PC-3 (cell line): Measurements from ENCODE around the gene WDR26. TPM values are rescaled to one million over a fixed set of nuclear protein-coding genes. Genes with fewer than 3 reads are reported as not detected.

Source experiments
- ATAC-seq: fragments of 200-7000 bp; cut with Tn5 transposase; 2 replicates; pipeline ENCODE4 v1.9.1; 2020; ENCODE audit warnings: mild to moderate bottlenecking, moderate library complexity
- BruUV-seq: library from RNA; stranded (reverse); fragments of 400-500 nt; replicated peaks from 2 replicates; lab custom pipeline; 2021; lab: Mats Ljungman, UMichigan
- CTCF ChIA-PET: fragments of 300-600 bp; sonication (Branson Sonifier 250); formaldehyde crosslinking; loops from one replicate; lab custom pipeline; 2022; ENCODE audit warnings: antibody characterized with exemption; lab: Charles Lee
- POLR2A ChIA-PET: fragments of 300-600 bp; sonication (Branson Sonifier 250); formaldehyde crosslinking; loops from one replicate; lab custom pipeline; 2022; ENCODE audit warnings: antibody characterized with exemption; ENCODE audit not compliant: unreplicated experiment; lab: Charles Lee
- DNase-seq: peaks from one replicate; pipeline ENCODE4 v3.0.0-alpha.2; 2015
- H2AFZ ChIP-seq: fragments of 300-600 bp; sonication (generic); 2 replicates; pipeline ENCODE4 v1.6.0; 2016; ENCODE audit warnings: antibody characterized with exemption, low read length
- H3F3A ChIP-seq: fragments of 300-600 bp; sonication (generic); one replicate; pipeline ENCODE4 v1.6.0; 2017; ENCODE audit warnings: antibody characterized with exemption, low read length, control low read depth, mild to moderate bottlenecking; ENCODE audit not compliant: unreplicated experiment
- H3K27ac ChIP-seq: fragments of 300-600 bp; sonication (generic); 2 replicates; pipeline ENCODE4 v1.5.1; 2016; ENCODE audit warnings: mild to moderate bottlenecking, low read length
- H3K27me3 ChIP-seq: fragments of 300-600 bp; sonication (generic); 2 replicates; pipeline ENCODE4 v1.6.1; 2016; ENCODE audit warnings: low read length, mixed read lengths
- H3K36me3 ChIP-seq: fragments of 300-600 bp; sonication (generic); 2 replicates; pipeline ENCODE4 v1.6.1; 2016; ENCODE audit warnings: low read depth, mixed run types, low read length, mixed read lengths
- H3K4me1 ChIP-seq: fragments of 300-600 bp; sonication (generic); 2 replicates; pipeline ENCODE4 v1.5.1; 2016; ENCODE audit warnings: low read length; ENCODE audit not compliant: insufficient read depth
- H3K4me2 ChIP-seq: fragments of 300-600 bp; sonication (generic); 2 replicates; pipeline ENCODE4 v1.6.0; 2016; ENCODE audit warnings: low read length
- H3K4me3 ChIP-seq: fragments of 300-600 bp; sonication (generic); 2 replicates; pipeline ENCODE4 v1.5.1; 2016; ENCODE audit warnings: mild to moderate bottlenecking, low read length, mixed read lengths
- H3K79me2 ChIP-seq: fragments of 300-600 bp; sonication (generic); 2 replicates; pipeline ENCODE4 v1.6.1; 2017; ENCODE audit warnings: low read length, mixed read lengths
- H3K9ac ChIP-seq: fragments of 300-600 bp; sonication (generic); 2 replicates; pipeline ENCODE4 v1.6.0; 2016; ENCODE audit warnings: mild to moderate bottlenecking, low read length
- H3K9me2 ChIP-seq: fragments of 300-600 bp; sonication (generic); replicated peaks from 2 replicates; pipeline ENCODE4 v1.6.1; 2016; ENCODE audit warnings: mixed run types, low read length, mixed read lengths
- H3K9me3 ChIP-seq: fragments of 300-600 bp; sonication (generic); 2 replicates; pipeline ENCODE4 v1.6.1; 2016; ENCODE audit warnings: low read length, mixed read lengths
- H4K20me1 ChIP-seq: fragments of 300-600 bp; sonication (generic); 2 replicates; pipeline ENCODE4 v1.6.1; 2016; ENCODE audit warnings: low read length, mixed read lengths
- EZH2 ChIP-seq: fragments of 300-600 bp; sonication (generic); IDR thresholded peaks from one replicate; pipeline ENCODE4 v1.6.1; 2017; ENCODE audit warnings: antibody characterized with exemption, mild to moderate bottlenecking, low read length; ENCODE audit not compliant: unreplicated experiment
- EZH2phosphoT487 ChIP-seq: fragments of 300-600 bp; sonication (generic); IDR thresholded peaks from 2 replicates; pipeline ENCODE4 v1.6.1; 2018; ENCODE audit warnings: mild to moderate bottlenecking, antibody characterized with exemption, low read length, borderline replicate concordance
- intact Hi-C: fragments of 100-400 bp; cut with micrococcal nuclease; formaldehyde crosslinking; loops from 2 replicates; pipeline ENCODE4 v1.9.0; 2023
- total RNA-seq: library from RNA; depleted of rRNA; stranded (reverse); fragments of >200 nt; gene quantifications from 2 replicates; pipeline ENCODE4 v1.2.3, GENCODE V29; 2014
- TF ChIP-seq, protein P1 (sequence below): fragments of 300-600 bp; sonication (generic); conservative IDR thresholded peaks from 2 replicates; pipeline ENCODE4 v1.5.1; 2017; ENCODE audit warnings: antibody characterized with exemption, low read depth, mild to moderate bottlenecking, low read length

Gene WDR26
- total RNA-seq, 1 experiment from 2014 or later = 40.7 TPM

DNA sequence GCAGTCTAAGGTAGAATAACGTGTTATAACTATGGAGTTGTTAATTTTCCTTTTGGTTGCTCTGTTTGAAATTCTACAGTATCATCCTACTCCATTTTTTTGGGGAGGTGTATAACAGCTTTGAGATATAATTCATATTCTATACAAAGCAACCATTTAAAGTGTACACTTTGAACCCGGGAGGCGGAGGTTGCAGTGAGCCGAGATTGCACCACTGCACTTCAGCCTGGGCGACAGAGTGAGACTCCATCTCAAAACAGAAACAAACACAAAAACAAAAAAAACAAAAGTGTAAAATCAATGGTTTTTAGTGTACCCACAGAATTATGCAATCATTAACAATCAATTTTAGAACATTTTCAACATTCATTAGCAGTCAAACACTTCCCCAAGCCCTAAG is 44.1 kb downstream of the WDR26 start:
- no peak overlapping the region for H3K4me2 ChIP-seq
- no peak overlapping the region for H2AFZ ChIP-seq
- no peaks in the 10 kb centered on the region for H3F3A ChIP-seq
- no peaks in the 10 kb centered on the region for H3K4me1 ChIP-seq
- H3K4me3 ChIP-seq = no peak overlapping the region
- no peak overlapping the region for H3K9ac ChIP-seq
- no peaks in the 10 kb centered on the region for H3K27me3 ChIP-seq
- TF ChIP-seq, protein P1, sequence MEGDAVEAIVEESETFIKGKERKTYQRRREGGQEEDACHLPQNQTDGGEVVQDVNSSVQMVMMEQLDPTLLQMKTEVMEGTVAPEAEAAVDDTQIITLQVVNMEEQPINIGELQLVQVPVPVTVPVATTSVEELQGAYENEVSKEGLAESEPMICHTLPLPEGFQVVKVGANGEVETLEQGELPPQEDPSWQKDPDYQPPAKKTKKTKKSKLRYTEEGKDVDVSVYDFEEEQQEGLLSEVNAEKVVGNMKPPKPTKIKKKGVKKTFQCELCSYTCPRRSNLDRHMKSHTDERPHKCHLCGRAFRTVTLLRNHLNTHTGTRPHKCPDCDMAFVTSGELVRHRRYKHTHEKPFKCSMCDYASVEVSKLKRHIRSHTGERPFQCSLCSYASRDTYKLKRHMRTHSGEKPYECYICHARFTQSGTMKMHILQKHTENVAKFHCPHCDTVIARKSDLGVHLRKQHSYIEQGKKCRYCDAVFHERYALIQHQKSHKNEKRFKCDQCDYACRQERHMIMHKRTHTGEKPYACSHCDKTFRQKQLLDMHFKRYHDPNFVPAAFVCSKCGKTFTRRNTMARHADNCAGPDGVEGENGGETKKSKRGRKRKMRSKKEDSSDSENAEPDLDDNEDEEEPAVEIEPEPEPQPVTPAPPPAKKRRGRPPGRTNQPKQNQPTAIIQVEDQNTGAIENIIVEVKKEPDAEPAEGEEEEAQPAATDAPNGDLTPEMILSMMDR = no peak
- TF ChIP-seq EZH2phosphoT487 = no peak
- no peak for TF ChIP-seq EZH2
- intact Hi-C loops = no loop called here
- H3K9me2 ChIP-seq = no peaks in the 10 kb centered on the region
- H3K27ac ChIP-seq = no peak overlapping the region
- DNase-seq (no peak), ATAC-seq (no peak)
- no peaks in the 10 kb centered on the region for H3K79me2 ChIP-seq
- ChIA-PET POLR2A (no interaction called here), CTCF (no interaction called here)
- no TSS peak for BruUV-seq
- H4K20me1 ChIP-seq = no peaks in the 10 kb centered on the region
- H3K36me3 ChIP-seq = peaks cover 77% of the 10 kb centered on the region
- no peaks in the 10 kb centered on the region for H3K9me3 ChIP-seq

DNA sequence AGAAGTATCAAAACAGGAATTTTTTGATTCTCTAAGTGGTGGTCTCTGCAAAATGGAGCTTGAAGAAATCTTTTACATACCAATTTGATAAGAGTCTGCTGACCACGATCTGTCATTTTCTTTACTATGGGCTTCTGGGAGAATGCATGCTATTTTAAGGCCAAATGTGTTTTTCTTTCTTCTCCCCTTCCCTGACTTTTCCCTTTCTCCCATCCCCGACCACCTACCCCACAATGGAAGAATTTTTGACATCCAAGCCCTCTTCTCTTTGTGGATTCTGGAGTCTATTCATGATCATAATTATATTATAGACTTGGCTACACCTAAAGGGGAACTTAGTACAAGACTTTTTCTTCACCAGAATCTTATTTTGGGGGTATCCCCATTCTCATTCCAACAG is 46.7 kb downstream of the WDR26 start:
- CTCF ChIA-PET = no interaction called here

DNA sequence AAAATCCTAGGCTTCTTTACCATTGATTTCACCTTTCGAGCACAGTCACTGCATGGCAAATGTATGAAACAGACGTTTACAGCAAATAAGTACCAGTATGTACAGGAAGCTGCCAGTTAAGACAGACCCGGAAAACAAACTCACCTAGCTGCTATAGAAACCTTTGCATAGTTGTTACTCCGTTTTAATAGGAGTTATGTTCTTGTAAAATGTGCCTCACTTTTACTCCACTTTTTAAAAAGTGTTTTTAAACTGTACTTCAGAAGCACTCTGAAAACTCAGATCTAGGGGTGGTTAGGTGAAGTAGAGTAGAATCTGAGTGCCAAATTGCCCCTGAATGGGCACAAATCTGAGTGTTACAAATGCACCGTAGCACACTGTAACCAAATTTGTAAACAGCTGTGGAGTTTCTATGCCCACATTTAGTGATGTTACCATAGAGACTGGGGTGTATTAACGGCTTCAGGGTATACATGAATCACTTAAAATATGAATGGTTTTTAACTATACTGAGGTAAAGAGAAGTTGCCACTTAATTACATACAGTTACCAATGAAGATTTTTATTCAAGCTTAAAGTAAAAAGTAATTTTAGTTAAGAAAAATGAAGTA is 47.2 kb downstream of the WDR26 start:
- POLR2A ChIA-PET = interaction anchor here (0.6 kb wide), 1 partner anchor 22 kb away, joined by 4 read pairs; no protein-coding TSS in a partner anchor
- Histone ChIP-seq H4K20me1 (no peaks in the 10 kb centered on the region), H3K9me2 (no peaks in the 10 kb centered on the region), H2AFZ (no peak overlapping the region), H3K27ac (no peak overlapping the region), H3F3A (no peaks in the 10 kb centered on the region), H3K4me3 (no peak overlapping the region), H3K9me3 (no peaks in the 10 kb centered on the region), H3K4me2 (no peak overlapping the region), H3K79me2 (no peaks in the 10 kb centered on the region), H3K4me1 (no peaks in the 10 kb centered on the region), H3K9ac (no peak overlapping the region), H3K36me3 (peaks cover 59% of the 10 kb centered on the region), H3K27me3 (no peaks in the 10 kb centered on the region)
- no peak for TF ChIP-seq EZH2phosphoT487
- no peak for TF ChIP-seq EZH2
- TF ChIP-seq, protein P1 = no peak
- CTCF ChIA-PET = no interaction called here
- no peak for DNase-seq
- no TSS peak for BruUV-seq
- intact Hi-C loops = no loop called here
- peak; percentile 72 for ATAC-seq

More for the DNA sequence above, 46.7 kb downstream of the WDR26 start:
- DNase-seq = no peak
- no peaks in the 10 kb centered on the region for H3F3A ChIP-seq
- no peak overlapping the region for H2AFZ ChIP-seq
- H3K27ac ChIP-seq = no peak overlapping the region
- no peak overlapping the region for H3K4me3 ChIP-seq
- ATAC-seq = no peak
- TF ChIP-seq, protein P1 = no peak
- TF ChIP-seq EZH2phosphoT487 (no peak), EZH2 (no peak)
- H3K4me2 ChIP-seq = no peak overlapping the region
- no peaks in the 10 kb centered on the region for H3K27me3 ChIP-seq
- no peak overlapping the region for H3K9ac ChIP-seq
- no peaks in the 10 kb centered on the region for H3K9me3 ChIP-seq
- intact Hi-C loops = no loop called here
- POLR2A ChIA-PET = interaction anchor here (0.6 kb wide), 1 partner anchor 22 kb away, joined by 4 read pairs; no protein-coding TSS in a partner anchor
- BruUV-seq = no TSS peak
- H3K36me3 ChIP-seq = peaks cover 64% of the 10 kb centered on the region
- no peaks in the 10 kb centered on the region for H4K20me1 ChIP-seq
- no peaks in the 10 kb centered on the region for H3K9me2 ChIP-seq
- H3K4me1 ChIP-seq = no peaks in the 10 kb centered on the region
- H3K79me2 ChIP-seq = no peaks in the 10 kb centered on the region
